Choroid plexus epithelial cell (primary cell): ENCODE measurements around the gene TUBGCP2.
"Not testable (repeated sequence)": the region's sequence is repeated elsewhere in the genome, so short reads cannot be mapped to it uniquely, and the experiment has no call there.

Experiments
- DNase-seq: peaks from one replicate; pipeline ENCODE4 v3.0.0-alpha.2; 2010; ENCODE audit warnings: low read depth
- H3K4me3 ChIP-seq: 2 replicates; pipeline ENCODE4 v1.5.1; 2011; ENCODE audit warnings: low read depth, mild to moderate bottlenecking, control low read depth, low read length, moderate library complexity
- CTCF ChIP-seq: conservative IDR thresholded peaks from 2 replicates; pipeline ENCODE4 v1.5.1; 2011; ENCODE audit warnings: low read depth, mild to moderate bottlenecking, control low read depth, inconsistent platforms, low read length, moderate library complexity

TUBGCP2 gene

GRCh38 chr10:133326745-133327650 is 18.3 kb upstream of the TUBGCP2 start:
- no peak overlapping the region for H3K4me3 ChIP-seq
- TF ChIP-seq CTCF, result no peak
- peak; percentile 42 for DNase-seq

GRCh38 chr10:133326223-133326551 is 17.5 kb upstream of the TUBGCP2 start:
- peak overlapping the region; percentile 51 for H3K4me3 ChIP-seq
- no peak for DNase-seq
- TF ChIP-seq CTCF, result no peak

- DNase-seq, result no peak
- TF ChIP-seq CTCF, result no peak
- peak overlapping the region; percentile 51 for H3K4me3 ChIP-seq
Measured at GRCh38 chr10:133325440-133326222, 17.0 kb upstream of the TUBGCP2 start.

- no peak for TF ChIP-seq CTCF
- H3K4me3 ChIP-seq, result no peak overlapping the region
- no peak for DNase-seq
Measured at GRCh38 chr10:133324857-133325260, 16.2 kb upstream of the TUBGCP2 start.

GRCh38 chr10:133324198-133324792 is 15.6 kb upstream of the TUBGCP2 start:
- peak overlapping the region; percentile 41 for H3K4me3 ChIP-seq
- no peak for TF ChIP-seq CTCF
- peak; percentile 72 for DNase-seq

- DNase-seq, H3K4me3 ChIP-seq: not testable (repeated sequence)
Measured at GRCh38 chr10:133322064-133322709, 13.5 kb upstream of the TUBGCP2 start.

- DNase-seq, H3K4me3 ChIP-seq: not testable (repeated sequence)
Measured at GRCh38 chr10:133320852-133321422, 12.3 kb upstream of the TUBGCP2 start.
